ENCODE data around the gene CTNNA3. TPM values are rescaled to one million over a fixed set of nuclear protein-coding genes. Genes with fewer than 3 reads are reported as not detected.

Gene CTNNA3
- total RNA-seq, 4 donors from 2014 or later = 1.2 to 7.1 (median 1.3) TPM

DNA sequence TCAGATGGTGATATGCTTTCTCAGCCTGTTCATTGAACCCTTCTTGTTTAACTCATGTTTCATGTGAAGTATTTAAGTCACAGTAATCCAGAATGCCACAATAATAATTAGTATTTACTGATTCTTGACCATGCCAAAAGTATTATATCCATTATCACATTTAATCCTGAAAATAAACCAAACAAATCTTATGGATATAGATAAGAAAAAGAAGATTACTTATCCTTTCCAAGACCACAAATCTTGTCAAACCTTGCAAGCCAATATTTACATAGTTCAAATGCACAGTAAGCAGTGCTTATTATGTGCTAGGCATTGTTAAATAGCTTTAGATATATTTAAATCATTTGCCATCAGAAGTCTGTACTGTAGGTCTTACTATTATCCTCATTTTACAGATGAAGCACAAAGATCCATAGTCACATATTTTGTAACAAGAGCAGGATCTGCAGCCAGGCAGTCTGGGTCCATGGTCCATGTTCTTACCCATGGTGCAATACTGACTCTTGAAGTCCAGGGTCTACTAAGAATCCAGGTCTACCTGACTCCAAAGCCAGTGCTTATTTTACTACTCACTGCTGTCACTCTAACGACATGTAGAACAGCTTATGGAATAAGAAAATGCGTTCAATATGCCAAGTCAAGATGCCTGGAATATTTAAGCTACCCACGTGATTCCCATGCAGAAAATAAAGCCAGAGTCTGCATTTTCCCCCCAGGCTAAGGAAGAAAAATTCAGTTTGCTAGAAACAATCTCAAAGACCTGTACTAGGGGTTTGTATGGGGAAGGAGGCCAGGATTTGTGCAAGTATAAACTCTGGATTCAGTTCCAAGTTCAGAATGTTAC, 1755.0 kb downstream of the CTNNA3 start:
- TF ChIP-seq, protein P1, sequence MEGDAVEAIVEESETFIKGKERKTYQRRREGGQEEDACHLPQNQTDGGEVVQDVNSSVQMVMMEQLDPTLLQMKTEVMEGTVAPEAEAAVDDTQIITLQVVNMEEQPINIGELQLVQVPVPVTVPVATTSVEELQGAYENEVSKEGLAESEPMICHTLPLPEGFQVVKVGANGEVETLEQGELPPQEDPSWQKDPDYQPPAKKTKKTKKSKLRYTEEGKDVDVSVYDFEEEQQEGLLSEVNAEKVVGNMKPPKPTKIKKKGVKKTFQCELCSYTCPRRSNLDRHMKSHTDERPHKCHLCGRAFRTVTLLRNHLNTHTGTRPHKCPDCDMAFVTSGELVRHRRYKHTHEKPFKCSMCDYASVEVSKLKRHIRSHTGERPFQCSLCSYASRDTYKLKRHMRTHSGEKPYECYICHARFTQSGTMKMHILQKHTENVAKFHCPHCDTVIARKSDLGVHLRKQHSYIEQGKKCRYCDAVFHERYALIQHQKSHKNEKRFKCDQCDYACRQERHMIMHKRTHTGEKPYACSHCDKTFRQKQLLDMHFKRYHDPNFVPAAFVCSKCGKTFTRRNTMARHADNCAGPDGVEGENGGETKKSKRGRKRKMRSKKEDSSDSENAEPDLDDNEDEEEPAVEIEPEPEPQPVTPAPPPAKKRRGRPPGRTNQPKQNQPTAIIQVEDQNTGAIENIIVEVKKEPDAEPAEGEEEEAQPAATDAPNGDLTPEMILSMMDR (IDR thresholded peaks at IDR 0.05) = no peak
- DNase-seq (ENCODE audit: low spot score) (no peak), ATAC-seq (ENCODE audit: low FRiP score) (no peak)

DNA sequence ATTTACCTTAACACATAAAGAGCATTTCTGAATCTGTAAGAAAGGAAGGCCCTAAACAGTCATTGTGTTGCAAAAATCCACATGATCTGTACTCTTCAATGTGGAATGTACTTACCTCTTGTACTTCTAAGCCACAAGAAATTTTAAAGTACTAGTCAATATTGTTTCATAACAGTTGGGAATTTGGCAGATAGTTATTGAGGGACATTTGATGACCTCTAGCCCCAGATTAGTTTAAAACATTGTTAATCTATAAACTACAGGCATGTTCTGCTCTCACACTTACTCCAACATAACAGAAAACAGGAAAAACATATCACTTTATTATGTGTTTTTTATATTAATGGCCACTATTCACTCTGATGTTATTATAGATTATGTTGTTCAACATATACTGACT, 1755.9 kb downstream of the CTNNA3 start:
- ATAC-seq (ENCODE audit: low FRiP score) (no peak), DNase-seq (ENCODE audit: low spot score) (no peak)
- TF ChIP-seq, protein P1 (IDR thresholded peaks at IDR 0.05) = no peak

DNA sequence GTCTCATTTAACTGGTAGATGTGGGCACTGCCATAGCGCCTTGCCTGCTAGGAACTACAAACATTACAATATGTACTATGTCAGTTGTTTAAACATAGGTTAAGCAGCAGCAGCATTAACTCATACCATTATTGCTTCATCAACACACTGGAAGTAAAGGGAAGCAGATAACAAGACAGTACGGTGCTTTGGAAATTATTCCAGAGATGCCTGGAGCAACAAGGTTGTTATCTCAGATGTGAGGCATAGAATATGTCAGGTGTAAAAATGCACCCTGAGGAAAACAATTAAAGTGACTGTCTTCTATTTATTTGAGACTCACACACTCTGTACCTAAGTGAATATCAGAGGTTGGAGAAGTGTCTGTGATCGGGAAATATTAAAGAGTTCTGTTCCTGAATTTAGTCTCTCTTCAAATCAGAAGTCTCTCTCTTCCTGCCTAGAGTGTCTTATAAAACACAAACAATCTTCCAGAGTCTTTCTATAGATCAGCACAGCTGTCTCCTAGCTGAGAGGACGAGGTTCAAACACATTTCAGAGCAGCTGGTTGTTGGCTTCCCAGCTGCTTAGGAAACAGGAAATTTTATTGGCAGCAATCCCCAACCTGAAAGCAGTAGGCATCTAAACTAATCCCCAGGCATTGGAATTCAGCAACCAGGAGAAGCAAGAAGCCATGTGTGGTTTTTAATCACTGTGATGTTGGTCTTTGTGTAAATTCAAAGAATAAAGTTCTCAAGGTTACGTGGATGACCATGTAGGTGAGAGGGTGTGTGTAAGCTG, 1764.5 kb downstream of the CTNNA3 start:
- DNase-seq (ENCODE audit: low spot score) = no peak
- TF ChIP-seq, protein P1 (IDR thresholded peaks at IDR 0.05) = no peak
- ATAC-seq (ENCODE audit: low FRiP score) = no peak

DNA sequence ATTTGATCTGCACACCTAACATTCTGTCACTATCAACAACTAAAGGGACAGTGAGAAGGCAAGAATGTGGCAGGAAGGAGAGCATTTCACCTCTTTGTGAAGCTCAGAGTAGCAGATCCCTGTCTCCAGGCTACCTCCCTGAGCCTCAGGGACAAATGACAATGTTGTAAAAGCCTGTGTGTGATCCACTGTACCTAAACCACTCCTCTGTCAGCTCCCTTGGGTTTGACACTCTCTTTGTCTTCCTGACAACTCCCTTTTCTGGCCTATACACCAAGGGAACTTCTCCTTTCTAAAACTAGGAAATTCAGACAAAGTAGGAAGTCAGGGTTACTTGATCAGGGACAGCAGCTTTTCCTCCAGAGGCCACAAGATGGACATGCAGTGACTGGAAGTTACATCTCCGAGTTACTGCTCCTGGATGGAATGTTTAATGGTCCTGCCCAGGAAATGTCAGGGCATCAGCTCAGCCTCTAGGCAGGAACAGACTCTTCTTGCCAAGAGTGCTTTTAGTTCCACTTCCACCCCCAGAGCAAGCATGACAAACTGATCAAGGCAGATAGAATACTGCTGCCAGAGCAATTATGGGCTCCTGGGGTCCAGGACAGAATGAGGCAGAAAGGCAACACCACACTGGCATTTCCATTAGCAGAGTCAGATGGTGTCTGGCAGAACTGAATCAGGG, 1784.7 kb downstream of the CTNNA3 start:
- no peak for ATAC-seq (ENCODE audit: low FRiP score)
- TF ChIP-seq, protein P1 (IDR thresholded peaks at IDR 0.05) = no peak
- no peak for DNase-seq (ENCODE audit: low spot score)

DNA sequence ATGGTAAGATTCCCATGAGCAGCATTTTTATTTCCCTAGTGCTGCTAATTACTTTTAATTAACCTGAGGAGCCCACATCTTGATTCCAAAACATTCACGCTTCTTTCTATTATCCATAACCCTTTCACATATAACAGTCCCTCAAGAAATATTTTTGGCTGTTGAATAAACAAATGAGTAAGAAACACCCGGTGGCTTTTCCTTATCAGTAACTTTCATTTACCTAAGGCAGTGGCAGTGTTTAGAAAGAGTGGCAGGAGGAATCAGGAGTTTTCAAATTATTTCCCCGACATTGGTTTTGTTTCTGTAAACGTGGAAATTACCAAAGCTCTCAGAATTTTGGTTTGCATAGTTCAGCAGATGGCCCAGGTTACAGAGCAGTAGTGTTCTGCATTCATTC, 1785.8 kb downstream of the CTNNA3 start:
- TF ChIP-seq, protein P1 (IDR thresholded peaks at IDR 0.05) = no peak
- ATAC-seq (ENCODE audit: low FRiP score) = no peak
- no peak for DNase-seq (ENCODE audit: low spot score)

DNA sequence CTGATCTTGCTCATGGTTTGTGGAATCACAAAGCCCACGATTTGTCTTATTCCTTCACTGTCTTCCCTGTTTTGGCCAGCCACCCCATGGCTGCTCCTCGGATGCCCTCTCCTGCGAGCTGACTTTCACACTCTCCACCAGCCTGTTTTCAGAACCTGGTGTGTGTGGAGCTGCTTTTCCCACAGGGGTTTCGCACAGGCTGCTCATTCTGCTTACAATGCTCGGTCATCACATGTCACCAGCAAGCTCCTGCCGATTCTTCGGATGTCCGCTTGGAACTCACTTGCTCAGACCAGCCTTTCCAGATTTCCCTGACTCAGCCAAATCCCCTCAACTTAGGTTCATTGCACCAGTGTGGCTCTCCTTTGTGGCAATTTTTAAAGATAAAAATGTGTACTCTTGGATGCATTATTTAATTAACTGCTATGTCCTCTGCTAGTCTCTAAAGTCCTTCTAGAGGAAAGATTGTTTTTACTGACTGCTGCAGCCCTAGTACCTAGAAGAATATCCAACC, 1788.7 kb downstream of the CTNNA3 start:
- no peak for DNase-seq (ENCODE audit: low spot score)
- no peak for ATAC-seq (ENCODE audit: low FRiP score)
- TF ChIP-seq, protein P1 (IDR thresholded peaks at IDR 0.05) = no peak

All from omental fat pad (tissue), 4 donors.